NB4 (cell line): Measurements from ENCODE around the gene ARPC1A.

ENCODE experiments used
- MYC ChIP-seq: IDR thresholded peaks from 2 replicates; pipeline ENCODE4 v1.6.1; 2011; ENCODE audit warnings: low read depth, low read length
- POLR2A ChIP-seq: IDR thresholded peaks from 2 replicates; pipeline ENCODE4 v1.6.1; 2011; ENCODE audit warnings: mild to moderate bottlenecking; ENCODE audit not compliant: insufficient read length; ENCODE audit errors: extremely low read depth
- TF ChIP-seq, protein P1 (sequence below): IDR thresholded peaks from one replicate; pipeline ENCODE4 v1.5.1; 2012; ENCODE audit warnings: low read depth, low read length
- TF ChIP-seq, protein P2 (sequence below): IDR thresholded peaks from 2 replicates; pipeline ENCODE4 v1.6.1; 2011; ENCODE audit warnings: low read depth, low read length

DNA sequence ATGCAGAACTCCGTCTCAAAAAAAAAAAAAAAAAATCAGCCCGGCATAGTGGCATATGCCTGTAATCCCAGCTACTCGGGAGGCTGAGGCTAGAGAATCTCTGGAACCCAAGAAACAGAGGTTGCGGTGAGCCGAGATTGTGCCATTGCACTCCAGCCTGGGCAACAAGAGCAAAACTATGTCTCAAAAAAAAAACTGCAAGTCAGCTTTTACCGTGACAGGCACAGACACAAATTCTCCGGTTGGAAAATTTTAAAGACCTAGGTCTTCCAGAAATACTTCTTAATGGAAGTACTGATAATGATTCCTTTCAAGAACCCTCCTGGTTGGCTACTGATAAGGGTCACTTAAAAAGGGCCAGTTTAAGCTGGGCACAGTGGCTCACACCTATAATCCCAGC, 29.4 kb downstream of the ARPC1A start:
- TF ChIP-seq, protein P1, sequence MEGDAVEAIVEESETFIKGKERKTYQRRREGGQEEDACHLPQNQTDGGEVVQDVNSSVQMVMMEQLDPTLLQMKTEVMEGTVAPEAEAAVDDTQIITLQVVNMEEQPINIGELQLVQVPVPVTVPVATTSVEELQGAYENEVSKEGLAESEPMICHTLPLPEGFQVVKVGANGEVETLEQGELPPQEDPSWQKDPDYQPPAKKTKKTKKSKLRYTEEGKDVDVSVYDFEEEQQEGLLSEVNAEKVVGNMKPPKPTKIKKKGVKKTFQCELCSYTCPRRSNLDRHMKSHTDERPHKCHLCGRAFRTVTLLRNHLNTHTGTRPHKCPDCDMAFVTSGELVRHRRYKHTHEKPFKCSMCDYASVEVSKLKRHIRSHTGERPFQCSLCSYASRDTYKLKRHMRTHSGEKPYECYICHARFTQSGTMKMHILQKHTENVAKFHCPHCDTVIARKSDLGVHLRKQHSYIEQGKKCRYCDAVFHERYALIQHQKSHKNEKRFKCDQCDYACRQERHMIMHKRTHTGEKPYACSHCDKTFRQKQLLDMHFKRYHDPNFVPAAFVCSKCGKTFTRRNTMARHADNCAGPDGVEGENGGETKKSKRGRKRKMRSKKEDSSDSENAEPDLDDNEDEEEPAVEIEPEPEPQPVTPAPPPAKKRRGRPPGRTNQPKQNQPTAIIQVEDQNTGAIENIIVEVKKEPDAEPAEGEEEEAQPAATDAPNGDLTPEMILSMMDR, result no peak
- TF ChIP-seq POLR2A (no peak), MYC (no peak)
- TF ChIP-seq, protein P2, sequence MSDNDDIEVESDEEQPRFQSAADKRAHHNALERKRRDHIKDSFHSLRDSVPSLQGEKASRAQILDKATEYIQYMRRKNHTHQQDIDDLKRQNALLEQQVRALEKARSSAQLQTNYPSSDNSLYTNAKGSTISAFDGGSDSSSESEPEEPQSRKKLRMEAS, result no peak
